ENCODE data around the gene AGAP3.

Gene AGAP3

DNA sequence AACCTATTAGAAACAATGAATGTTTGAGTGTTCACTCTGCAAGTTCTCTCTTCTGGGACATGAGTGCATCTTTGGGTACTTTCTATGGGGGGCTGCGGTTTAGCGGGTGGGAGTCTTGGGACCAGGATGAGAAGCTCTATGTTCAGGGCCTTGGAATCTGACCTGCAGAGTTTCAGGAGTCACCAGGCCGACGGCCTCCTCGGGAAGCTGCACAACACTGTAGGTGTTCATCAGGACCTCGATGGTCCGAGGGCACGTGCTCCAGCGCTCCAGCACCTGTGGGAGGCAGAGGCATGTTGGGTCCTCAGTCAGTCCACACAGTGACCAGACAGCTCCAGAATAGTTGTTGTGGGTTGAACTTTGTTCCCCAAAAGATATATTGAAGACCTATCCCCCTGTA is 90.1 kb downstream of the AGAP3 start:
- no peak overlapping the region for H3K27ac ChIP-seq
- no peaks in the 10 kb centered on the region for H3K9me3 ChIP-seq (ENCODE audit: severe bottlenecking)
- H3K27me3 ChIP-seq (ENCODE audit: insufficient read depth, low read depth, severe bottlenecking): no peaks in the 10 kb centered on the region
- TF ChIP-seq, protein P1, sequence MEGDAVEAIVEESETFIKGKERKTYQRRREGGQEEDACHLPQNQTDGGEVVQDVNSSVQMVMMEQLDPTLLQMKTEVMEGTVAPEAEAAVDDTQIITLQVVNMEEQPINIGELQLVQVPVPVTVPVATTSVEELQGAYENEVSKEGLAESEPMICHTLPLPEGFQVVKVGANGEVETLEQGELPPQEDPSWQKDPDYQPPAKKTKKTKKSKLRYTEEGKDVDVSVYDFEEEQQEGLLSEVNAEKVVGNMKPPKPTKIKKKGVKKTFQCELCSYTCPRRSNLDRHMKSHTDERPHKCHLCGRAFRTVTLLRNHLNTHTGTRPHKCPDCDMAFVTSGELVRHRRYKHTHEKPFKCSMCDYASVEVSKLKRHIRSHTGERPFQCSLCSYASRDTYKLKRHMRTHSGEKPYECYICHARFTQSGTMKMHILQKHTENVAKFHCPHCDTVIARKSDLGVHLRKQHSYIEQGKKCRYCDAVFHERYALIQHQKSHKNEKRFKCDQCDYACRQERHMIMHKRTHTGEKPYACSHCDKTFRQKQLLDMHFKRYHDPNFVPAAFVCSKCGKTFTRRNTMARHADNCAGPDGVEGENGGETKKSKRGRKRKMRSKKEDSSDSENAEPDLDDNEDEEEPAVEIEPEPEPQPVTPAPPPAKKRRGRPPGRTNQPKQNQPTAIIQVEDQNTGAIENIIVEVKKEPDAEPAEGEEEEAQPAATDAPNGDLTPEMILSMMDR (IDR thresholded peaks at IDR 0.05; ENCODE audit: low read depth, low read length): no peak
- H3K4me3 ChIP-seq (ENCODE audit: low read depth, low read length): no peak overlapping the region
- H3K36me3 ChIP-seq: no peaks in the 10 kb centered on the region
- DNase-seq: no peak

DNA sequence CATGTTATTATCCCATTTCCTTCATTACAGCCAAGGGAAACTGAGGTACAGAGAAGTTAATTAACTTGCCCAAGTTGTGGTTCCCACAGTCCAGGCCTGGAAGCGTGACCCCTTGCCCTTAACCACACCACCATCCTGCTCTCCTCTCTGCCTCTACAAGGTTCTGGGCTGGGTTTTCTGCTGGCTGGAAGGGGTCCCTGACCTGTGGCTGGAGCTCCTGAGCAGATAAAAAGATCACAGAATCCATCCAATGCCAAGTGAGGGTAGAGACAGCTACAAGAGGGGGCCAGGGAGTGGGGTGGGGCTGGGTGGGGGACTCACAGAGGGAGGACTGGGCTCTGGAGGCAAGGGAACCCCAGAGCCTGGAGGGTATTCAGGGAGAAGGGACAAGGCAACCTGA is 91.0 kb downstream of the AGAP3 start:
- Histone ChIP-seq H3K9me3 (ENCODE audit: severe bottlenecking) (no peaks in the 10 kb centered on the region), H3K27ac (no peak overlapping the region), H3K36me3 (no peaks in the 10 kb centered on the region), H3K27me3 (ENCODE audit: insufficient read depth, low read depth, severe bottlenecking) (no peaks in the 10 kb centered on the region), H3K4me3 (ENCODE audit: low read depth, low read length) (no peak overlapping the region)
- TF ChIP-seq, protein P1 (IDR thresholded peaks at IDR 0.05; ENCODE audit: low read depth, low read length): no peak
- DNase-seq: no peak

DNA sequence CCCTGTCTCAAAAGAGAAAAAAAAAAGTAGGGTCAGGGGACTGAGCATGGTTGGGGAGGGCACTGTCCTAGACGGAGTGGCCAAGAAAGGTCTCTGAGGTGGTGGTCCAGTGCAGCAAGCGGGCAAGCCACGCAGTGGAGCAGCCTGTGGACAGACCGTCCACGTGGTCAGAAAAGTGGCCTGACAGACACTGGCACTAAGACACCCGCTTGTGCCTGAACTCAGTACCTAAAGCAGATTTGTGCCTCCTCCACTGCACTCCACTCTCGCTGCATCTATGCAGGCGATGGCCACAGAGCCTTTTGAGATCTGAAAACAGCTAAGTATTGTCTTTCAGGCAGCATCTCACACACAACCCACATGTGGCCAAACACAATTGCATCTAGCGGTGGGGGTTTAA is 92.0 kb downstream of the AGAP3 start:
- no peak for DNase-seq
- Histone ChIP-seq H3K4me3 (ENCODE audit: low read depth, low read length) (no peak overlapping the region), H3K36me3 (no peaks in the 10 kb centered on the region), H3K27me3 (ENCODE audit: insufficient read depth, low read depth, severe bottlenecking) (no peaks in the 10 kb centered on the region), H3K9me3 (ENCODE audit: severe bottlenecking) (no peaks in the 10 kb centered on the region), H3K27ac (no peak overlapping the region)
- TF ChIP-seq, protein P1 (IDR thresholded peaks at IDR 0.05; ENCODE audit: low read depth, low read length): no peak

DNA sequence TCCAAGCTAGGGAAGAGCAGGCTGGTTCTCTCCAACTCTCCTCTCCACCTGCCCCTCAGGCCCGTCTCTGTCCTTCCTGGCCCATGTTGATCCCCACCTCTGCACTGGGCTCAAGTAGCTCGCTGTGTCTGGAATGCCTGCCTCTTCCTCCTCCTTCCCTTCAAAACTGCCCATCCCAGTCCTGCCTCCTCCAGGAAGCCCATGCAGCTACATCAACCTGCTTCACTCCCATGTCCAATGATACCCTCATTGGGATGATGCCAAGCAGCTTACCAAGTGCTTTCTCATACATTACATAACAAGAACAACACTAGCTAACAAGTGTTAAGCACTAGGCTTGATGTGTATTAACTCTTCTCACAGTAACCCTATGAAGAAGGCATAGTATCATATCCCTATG is 92.6 kb downstream of the AGAP3 start:
- H3K27me3 ChIP-seq (ENCODE audit: insufficient read depth, low read depth, severe bottlenecking): no peaks in the 10 kb centered on the region
- H3K9me3 ChIP-seq (ENCODE audit: severe bottlenecking): no peaks in the 10 kb centered on the region
- no peaks in the 10 kb centered on the region for H3K36me3 ChIP-seq
- no peak overlapping the region for H3K4me3 ChIP-seq (ENCODE audit: low read depth, low read length)
- no peak for DNase-seq
- no peak overlapping the region for H3K27ac ChIP-seq
- TF ChIP-seq, protein P1 (IDR thresholded peaks at IDR 0.05; ENCODE audit: low read depth, low read length): no peak

DNA sequence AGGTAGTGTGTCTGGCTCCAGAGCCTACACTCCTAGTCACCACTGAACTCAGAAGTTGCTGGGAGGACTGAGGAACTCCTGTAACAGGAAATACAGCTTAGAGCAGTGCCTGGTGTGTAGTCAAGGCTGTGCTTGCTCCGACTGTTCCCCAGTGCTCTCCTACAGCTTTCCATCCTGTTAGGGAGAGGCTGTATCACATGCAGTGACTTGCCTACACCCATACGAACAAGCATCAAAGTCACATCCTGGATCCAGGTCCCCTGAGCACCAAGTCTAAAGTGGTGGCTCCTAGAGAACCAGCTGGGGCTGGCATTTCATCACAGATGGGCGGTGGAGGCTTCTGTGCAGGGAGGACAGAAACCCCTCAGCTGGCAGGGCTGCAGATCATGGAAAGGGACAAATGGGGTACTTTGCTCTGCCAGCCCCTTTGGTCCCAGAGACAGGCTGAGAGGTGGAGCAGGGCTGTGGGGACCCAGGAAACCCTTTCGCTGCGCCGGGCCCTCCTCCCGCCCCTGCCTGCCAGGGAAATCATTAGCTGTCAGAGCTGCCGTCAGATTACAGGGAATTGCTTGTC is 93.1 kb downstream of the AGAP3 start:
- no peaks in the 10 kb centered on the region for H3K9me3 ChIP-seq (ENCODE audit: severe bottlenecking)
- H3K36me3 ChIP-seq: no peaks in the 10 kb centered on the region
- DNase-seq: no peak
- no peaks in the 10 kb centered on the region for H3K27me3 ChIP-seq (ENCODE audit: insufficient read depth, low read depth, severe bottlenecking)
- H3K27ac ChIP-seq: no peak overlapping the region
- no peak overlapping the region for H3K4me3 ChIP-seq (ENCODE audit: low read depth, low read length)
- TF ChIP-seq, protein P1 (IDR thresholded peaks at IDR 0.05; ENCODE audit: low read depth, low read length): no peak

DNA sequence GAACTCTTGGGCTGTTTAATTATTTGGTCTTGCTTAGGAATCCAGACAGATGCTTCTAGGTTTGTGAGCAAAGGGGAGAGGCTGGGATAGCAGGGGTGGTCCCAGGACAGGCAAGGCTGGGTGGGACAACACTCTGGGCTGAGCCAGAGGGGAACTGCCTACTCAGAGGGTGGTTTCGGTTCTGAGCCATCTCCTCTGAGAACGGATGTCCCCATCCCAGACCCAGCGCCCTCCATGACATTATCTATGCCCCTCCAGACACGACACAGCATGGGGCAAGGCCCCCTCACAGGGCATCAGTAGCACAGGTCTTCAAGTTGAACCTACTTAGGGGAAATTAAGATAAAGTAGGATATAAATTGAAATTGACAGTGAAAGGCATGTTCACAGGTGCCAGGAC is 93.7 kb downstream of the AGAP3 start:
- DNase-seq: no peak
- no peaks in the 10 kb centered on the region for H3K27me3 ChIP-seq (ENCODE audit: insufficient read depth, low read depth, severe bottlenecking)
- no peaks in the 10 kb centered on the region for H3K9me3 ChIP-seq (ENCODE audit: severe bottlenecking)
- H3K4me3 ChIP-seq (ENCODE audit: low read depth, low read length): no peak overlapping the region
- TF ChIP-seq, protein P1 (IDR thresholded peaks at IDR 0.05; ENCODE audit: low read depth, low read length): no peak
- H3K36me3 ChIP-seq: no peaks in the 10 kb centered on the region
- no peak overlapping the region for H3K27ac ChIP-seq
